ENCODE measurements around the gene CTSH. TPM values are rescaled to one million over a fixed set of nuclear protein-coding genes. Genes with fewer than 3 reads are reported as not detected.

Gene CTSH
- total and polyA plus RNA-seq, 2 experiments from 2014 or later = 19.7 to 19.9 TPM

- Histone ChIP-seq H4K20me1 (replicated peaks; ENCODE audit: insufficient read depth) (no peaks in the 10 kb centered on the region), H3K4me2 (no peak overlapping the region), H3K27ac (ENCODE audit: low read depth) (no peak overlapping the region), H3F3A (replicated peaks; ENCODE audit: low read depth) (no peaks in the 10 kb centered on the region), H3K36me3 (ENCODE audit: insufficient read depth) (no peaks in the 10 kb centered on the region), H3K9me2 (ENCODE audit: insufficient read depth) (no peaks in the 10 kb centered on the region), H3K27me3 (ENCODE audit: insufficient read depth) (no peaks in the 10 kb centered on the region), H3K4me1 (ENCODE audit: insufficient read depth) (no peaks in the 10 kb centered on the region), H3K79me2 (replicated peaks; ENCODE audit: insufficient read depth) (no peaks in the 10 kb centered on the region), H2AFZ (no peak overlapping the region), H3K4me3 (no peak overlapping the region)
- no peak for DNase-seq (ENCODE audit: low spot score)
- H3K9me3 Mint-ChIP-seq = no peaks in the 10 kb centered on the region; the same call in 2 of the 3 replicates
- H3K36me3 Mint-ChIP-seq (ENCODE audit: low read depth) = peaks cover 4% of the 10 kb centered on the region
- H3K4me3 Mint-ChIP-seq = no peak overlapping the region
- ATAC-seq = no peak
- TF ChIP-seq, protein P1, sequence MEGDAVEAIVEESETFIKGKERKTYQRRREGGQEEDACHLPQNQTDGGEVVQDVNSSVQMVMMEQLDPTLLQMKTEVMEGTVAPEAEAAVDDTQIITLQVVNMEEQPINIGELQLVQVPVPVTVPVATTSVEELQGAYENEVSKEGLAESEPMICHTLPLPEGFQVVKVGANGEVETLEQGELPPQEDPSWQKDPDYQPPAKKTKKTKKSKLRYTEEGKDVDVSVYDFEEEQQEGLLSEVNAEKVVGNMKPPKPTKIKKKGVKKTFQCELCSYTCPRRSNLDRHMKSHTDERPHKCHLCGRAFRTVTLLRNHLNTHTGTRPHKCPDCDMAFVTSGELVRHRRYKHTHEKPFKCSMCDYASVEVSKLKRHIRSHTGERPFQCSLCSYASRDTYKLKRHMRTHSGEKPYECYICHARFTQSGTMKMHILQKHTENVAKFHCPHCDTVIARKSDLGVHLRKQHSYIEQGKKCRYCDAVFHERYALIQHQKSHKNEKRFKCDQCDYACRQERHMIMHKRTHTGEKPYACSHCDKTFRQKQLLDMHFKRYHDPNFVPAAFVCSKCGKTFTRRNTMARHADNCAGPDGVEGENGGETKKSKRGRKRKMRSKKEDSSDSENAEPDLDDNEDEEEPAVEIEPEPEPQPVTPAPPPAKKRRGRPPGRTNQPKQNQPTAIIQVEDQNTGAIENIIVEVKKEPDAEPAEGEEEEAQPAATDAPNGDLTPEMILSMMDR (conservative IDR thresholded peaks at IDR 0.05; ENCODE audit: low read depth in 2 of 2) = no peak
- TF ChIP-seq ZNF331 (CRISPR knock-in tag; IDR thresholded peaks at IDR 0.05; ENCODE audit: low read depth) = no peak
- TF ChIP-seq REST (IDR thresholded peaks at IDR 0.05; ENCODE audit: unreplicated experiment) = no peak
- TF ChIP-seq POLR2AphosphoS5 (IDR thresholded peaks at IDR 0.05; ENCODE audit: low read depth) = no peak
- TF ChIP-seq EZH2phosphoT487 (IDR thresholded peaks at IDR 0.05; ENCODE audit: unreplicated experiment) = no peak
- TF ChIP-seq, protein P2, sequence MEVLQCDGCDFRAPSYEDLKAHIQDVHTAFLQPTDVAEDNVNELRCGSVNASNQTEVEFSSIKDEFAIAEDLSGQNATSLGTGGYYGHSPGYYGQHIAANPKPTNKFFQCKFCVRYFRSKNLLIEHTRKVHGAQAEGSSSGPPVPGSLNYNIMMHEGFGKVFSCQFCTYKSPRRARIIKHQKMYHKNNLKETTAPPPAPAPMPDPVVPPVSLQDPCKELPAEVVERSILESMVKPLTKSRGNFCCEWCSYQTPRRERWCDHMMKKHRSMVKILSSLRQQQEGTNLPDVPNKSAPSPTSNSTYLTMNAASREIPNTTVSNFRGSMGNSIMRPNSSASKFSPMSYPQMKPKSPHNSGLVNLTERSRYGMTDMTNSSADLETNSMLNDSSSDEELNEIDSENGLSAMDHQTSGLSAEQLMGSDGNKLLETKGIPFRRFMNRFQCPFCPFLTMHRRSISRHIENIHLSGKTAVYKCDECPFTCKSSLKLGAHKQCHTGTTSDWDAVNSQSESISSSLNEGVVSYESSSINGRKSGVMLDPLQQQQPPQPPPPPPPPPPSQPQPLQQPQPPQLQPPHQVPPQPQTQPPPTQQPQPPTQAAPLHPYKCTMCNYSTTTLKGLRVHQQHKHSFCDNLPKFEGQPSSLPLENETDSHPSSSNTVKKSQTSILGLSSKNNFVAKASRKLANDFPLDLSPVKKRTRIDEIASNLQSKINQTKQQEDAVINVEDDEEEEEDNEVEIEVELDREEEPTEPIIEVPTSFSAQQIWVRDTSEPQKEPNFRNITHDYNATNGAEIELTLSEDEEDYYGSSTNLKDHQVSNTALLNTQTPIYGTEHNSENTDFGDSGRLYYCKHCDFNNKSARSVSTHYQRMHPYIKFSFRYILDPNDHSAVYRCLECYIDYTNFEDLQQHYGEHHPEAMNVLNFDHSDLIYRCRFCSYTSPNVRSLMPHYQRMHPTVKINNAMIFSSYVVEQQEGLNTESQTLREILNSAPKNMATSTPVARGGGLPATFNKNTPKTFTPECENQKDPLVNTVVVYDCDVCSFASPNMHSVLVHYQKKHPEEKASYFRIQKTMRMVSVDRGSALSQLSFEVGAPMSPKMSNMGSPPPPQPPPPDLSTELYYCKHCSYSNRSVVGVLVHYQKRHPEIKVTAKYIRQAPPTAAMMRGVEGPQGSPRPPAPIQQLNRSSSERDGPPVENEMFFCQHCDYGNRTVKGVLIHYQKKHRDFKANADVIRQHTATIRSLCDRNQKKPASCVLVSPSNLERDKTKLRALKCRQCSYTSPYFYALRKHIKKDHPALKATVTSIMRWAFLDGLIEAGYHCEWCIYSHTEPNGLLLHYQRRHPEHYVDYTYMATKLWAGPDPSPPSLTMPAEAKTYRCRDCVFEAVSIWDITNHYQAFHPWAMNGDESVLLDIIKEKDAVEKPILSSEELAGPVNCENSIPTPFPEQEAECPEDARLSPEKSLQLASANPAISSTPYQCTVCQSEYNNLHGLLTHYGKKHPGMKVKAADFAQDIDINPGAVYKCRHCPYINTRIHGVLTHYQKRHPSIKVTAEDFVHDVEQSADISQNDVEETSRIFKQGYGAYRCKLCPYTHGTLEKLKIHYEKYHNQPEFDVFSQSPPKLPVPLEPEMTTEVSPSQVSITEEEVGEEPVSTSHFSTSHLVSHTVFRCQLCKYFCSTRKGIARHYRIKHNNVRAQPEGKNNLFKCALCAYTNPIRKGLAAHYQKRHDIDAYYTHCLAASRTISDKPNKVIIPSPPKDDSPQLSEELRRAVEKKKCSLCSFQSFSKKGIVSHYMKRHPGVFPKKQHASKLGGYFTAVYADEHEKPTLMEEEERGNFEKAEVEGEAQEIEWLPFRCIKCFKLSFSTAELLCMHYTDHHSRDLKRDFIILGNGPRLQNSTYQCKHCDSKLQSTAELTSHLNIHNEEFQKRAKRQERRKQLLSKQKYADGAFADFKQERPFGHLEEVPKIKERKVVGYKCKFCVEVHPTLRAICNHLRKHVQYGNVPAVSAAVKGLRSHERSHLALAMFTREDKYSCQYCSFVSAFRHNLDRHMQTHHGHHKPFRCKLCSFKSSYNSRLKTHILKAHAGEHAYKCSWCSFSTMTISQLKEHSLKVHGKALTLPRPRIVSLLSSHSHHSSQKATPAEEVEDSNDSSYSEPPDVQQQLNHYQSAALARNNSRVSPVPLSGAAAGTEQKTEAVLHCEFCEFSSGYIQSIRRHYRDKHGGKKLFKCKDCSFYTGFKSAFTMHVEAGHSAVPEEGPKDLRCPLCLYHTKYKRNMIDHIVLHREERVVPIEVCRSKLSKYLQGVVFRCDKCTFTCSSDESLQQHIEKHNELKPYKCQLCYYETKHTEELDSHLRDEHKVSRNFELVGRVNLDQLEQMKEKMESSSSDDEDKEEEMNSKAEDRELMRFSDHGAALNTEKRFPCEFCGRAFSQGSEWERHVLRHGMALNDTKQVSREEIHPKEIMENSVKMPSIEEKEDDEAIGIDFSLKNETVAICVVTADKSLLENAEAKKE (CRISPR knock-in tag; IDR thresholded peaks at IDR 0.05) = no peak
- TF ChIP-seq EZH2 (IDR thresholded peaks at IDR 0.05; ENCODE audit: low read depth, unreplicated experiment) = no peak
- TF ChIP-seq STAT1 (IDR thresholded peaks at IDR 0.05; ENCODE audit: unreplicated experiment) = no peak
- peaks cover 4% of the 10 kb centered on the region; the same call in 2 of the 3 replicates for H3K4me1 Mint-ChIP-seq
- peaks cover 21% of the 10 kb centered on the region for H3K27me3 Mint-ChIP-seq (ENCODE audit: insufficient read depth, low read depth, poor library complexity)
- H3K27ac Mint-ChIP-seq = no peak overlapping the region
Measured at GRCh38 chr15:78930577-78931388, 14.1 kb downstream of the CTSH start.
